Ishikawa (cell line): Measurements from ENCODE around the gene ZNF839.
A peak's percentile ranks its signal among the peaks of the same experiment; 100 is the strongest.

Source experiments
- CEBPB ChIP-seq: IDR thresholded peaks from 2 replicates; pipeline ENCODE4 v1.6.1; 2012
- CREB1 ChIP-seq: IDR thresholded peaks from 2 replicates; pipeline ENCODE4 v1.6.1; 2012; ENCODE audit warnings: low read depth
- EGR1 ChIP-seq: IDR thresholded peaks from 2 replicates; pipeline ENCODE4 v1.6.1; 2012
- EP300 ChIP-seq: IDR thresholded peaks from 2 replicates; pipeline ENCODE4 v1.6.1; 2012; ENCODE audit warnings: borderline replicate concordance
- FOXM1 ChIP-seq: IDR thresholded peaks from 2 replicates; pipeline ENCODE4 v1.6.1; 2012; ENCODE audit warnings: low read depth, borderline replicate concordance
- MAX ChIP-seq: IDR thresholded peaks from 2 replicates; pipeline ENCODE4 v1.6.1; 2012
- NFIC ChIP-seq: IDR thresholded peaks from 2 replicates; pipeline ENCODE4 v1.6.1; 2012
- RAD21 ChIP-seq: IDR thresholded peaks from 2 replicates; pipeline ENCODE4 v1.6.1; 2012; ENCODE audit warnings: low read depth
- REST ChIP-seq: IDR thresholded peaks from 2 replicates; pipeline ENCODE4 v1.6.1; 2012; ENCODE audit warnings: low read depth, mild to moderate bottlenecking
- TAF1 ChIP-seq: IDR thresholded peaks from 2 replicates; pipeline ENCODE4 v1.6.1; 2012; ENCODE audit warnings: low read depth, mild to moderate bottlenecking
- TCF12 ChIP-seq: IDR thresholded peaks from 2 replicates; pipeline ENCODE4 v1.6.1; 2012; ENCODE audit warnings: low read depth
- TEAD4 ChIP-seq: IDR thresholded peaks from 2 replicates; pipeline ENCODE4 v1.6.1; 2012
- USF1 ChIP-seq: IDR thresholded peaks from 2 replicates; pipeline ENCODE4 v1.6.1; 2012
- YY1 ChIP-seq: IDR thresholded peaks from 2 replicates; pipeline ENCODE4 v1.6.1; 2012; ENCODE audit warnings: low read depth
- ZBTB7A ChIP-seq: IDR thresholded peaks from 2 replicates; pipeline ENCODE4 v1.6.1; 2012; ENCODE audit warnings: low read depth

The ZNF839 gene

GRCh38 chr14:102278631-102278935 is 41.0 kb upstream of the ZNF839 start:
- TF ChIP-seq REST = no peak
- TF ChIP-seq TEAD4 = no peak
- TF ChIP-seq YY1 = no peak
- TF ChIP-seq TCF12 = no peak
- no peak for TF ChIP-seq FOXM1
- TF ChIP-seq EP300 = no peak
- TF ChIP-seq USF1 = no peak
- TF ChIP-seq TAF1 = no peak
- no peak for TF ChIP-seq RAD21
- no peak for TF ChIP-seq NFIC
- TF ChIP-seq ZBTB7A = no peak
- no peak for TF ChIP-seq EGR1
- TF ChIP-seq CREB1 = no peak
- no peak for TF ChIP-seq MAX

- TF ChIP-seq ZBTB7A (no peak), RAD21 (no peak), TCF12 (no peak)
Measured at GRCh38 chr14:102279282-102279681, 40.3 kb upstream of the ZNF839 start.

GRCh38 chr14:102279688-102280348 is 39.7 kb upstream of the ZNF839 start:
- no peak for TF ChIP-seq ZBTB7A
- TF ChIP-seq EGR1 = peak; percentile 67

GRCh38 chr14:102280376-102280962 is 39.1 kb upstream of the ZNF839 start:
- TF ChIP-seq CREB1 (no peak), TEAD4 (no peak), TAF1 (no peak), REST (no peak), TCF12 (no peak), EP300 (no peak), MAX (no peak), NFIC (no peak), CEBPB (no peak), FOXM1 (no peak), YY1 (no peak), EGR1 (no peak), RAD21 (no peak), ZBTB7A (no peak), USF1 (no peak)

GRCh38 chr14:102282751-102283465 is 36.6 kb upstream of the ZNF839 start:
- TF ChIP-seq NFIC (no peak), USF1 (no peak), ZBTB7A (no peak), RAD21 (no peak), REST (no peak), YY1 (no peak), CEBPB (no peak), TEAD4 (no peak), FOXM1 (no peak), CREB1 (no peak), TCF12 (no peak), MAX (no peak), TAF1 (no peak), EP300 (no peak), EGR1 (no peak)
